Measurements from ENCODE around the gene NSG1.

The NSG1 gene

DNA sequence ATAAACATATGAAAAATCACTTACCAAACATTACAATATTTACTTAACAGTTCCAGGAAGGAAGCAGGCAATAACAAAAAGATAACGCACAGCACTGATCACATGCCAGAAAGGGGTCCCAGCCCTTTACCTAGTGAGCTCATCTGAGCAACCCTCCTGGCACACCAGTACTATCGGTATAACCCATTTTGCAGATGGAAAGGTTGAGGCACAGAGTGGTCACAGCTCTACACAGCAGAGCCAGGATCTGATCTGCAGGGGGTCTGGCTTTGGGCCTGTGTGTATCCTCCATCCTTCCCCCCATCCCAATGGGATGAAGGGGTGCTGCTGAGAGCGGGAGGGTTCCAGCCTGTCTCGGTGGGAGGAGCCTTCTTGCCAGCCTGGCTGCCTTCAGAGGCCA, 5.0 kb downstream of the NSG1 start:
- TF ChIP-seq YY1 (IDR thresholded peaks at IDR 0.05; ENCODE audit: insufficient read depth, insufficient read length): no peak
- Histone ChIP-seq H3K9ac (ENCODE audit: insufficient read length, low read depth) (no peak overlapping the region), H3K36me3 (ENCODE audit: insufficient read depth, insufficient read length, low read length) (peaks cover 20% of the 10 kb centered on the region), H3K9me3 (ENCODE audit: insufficient read depth, low read length) (no peaks in the 10 kb centered on the region), H3K27me3 (ENCODE audit: insufficient read depth, insufficient read length) (peaks cover 48% of the 10 kb centered on the region), H3K4me1 (ENCODE audit: insufficient read depth, insufficient read length) (no peaks in the 10 kb centered on the region), H3K4me3 (ENCODE audit: insufficient read length, low read depth) (no peak overlapping the region)
- no peak for DNase-seq (ENCODE audit: low read depth, low spot score)

- H3K27me3 ChIP-seq (ENCODE audit: insufficient read depth, insufficient read length): peaks cover 40% of the 10 kb centered on the region
- TF ChIP-seq SUZ12 (IDR thresholded peaks at IDR 0.05; ENCODE audit: extremely low read depth, insufficient read depth, insufficient read length): no peak
- TF ChIP-seq YY1 (IDR thresholded peaks at IDR 0.05; ENCODE audit: insufficient read depth, insufficient read length): no peak
- TF ChIP-seq ZNF274 (IDR thresholded peaks at IDR 0.05; ENCODE audit: low read depth, low read length): no peak
- H3K4me3 ChIP-seq (ENCODE audit: insufficient read length, low read depth): no peak overlapping the region
- peaks cover 6% of the 10 kb centered on the region for H3K4me1 ChIP-seq (ENCODE audit: insufficient read depth, insufficient read length)
- peaks cover 20% of the 10 kb centered on the region for H3K36me3 ChIP-seq (ENCODE audit: insufficient read depth, insufficient read length, low read length)
- no peaks in the 10 kb centered on the region for H3K9me3 ChIP-seq (ENCODE audit: insufficient read depth, low read length)
- no peak for DNase-seq (ENCODE audit: low read depth, low spot score)
- H3K9ac ChIP-seq (ENCODE audit: insufficient read length, low read depth): no peak overlapping the region
Measured at GRCh38 chr4:4392501-4393183, 5.7 kb downstream of the NSG1 start.

DNA sequence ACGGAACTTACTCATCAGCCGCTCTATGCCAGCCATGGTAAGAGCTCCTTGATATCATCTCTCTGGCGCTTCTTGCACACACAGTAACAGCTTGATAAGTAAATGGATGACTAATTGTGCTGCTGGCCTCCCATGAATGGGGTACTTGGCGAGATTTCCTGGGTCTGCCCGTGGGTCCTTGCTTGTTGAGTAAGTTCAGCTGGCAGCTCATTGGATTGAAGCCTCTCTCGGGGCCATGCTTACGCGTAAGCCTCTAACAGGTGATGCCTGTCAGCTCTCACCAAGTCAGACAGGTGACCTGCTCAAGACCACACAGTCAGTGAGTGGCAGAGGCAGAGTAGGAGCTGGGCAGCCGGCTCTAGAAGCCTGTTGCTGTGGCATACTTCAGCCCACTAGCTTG, 7.7 kb downstream of the NSG1 start:
- H3K36me3 ChIP-seq (ENCODE audit: insufficient read depth, insufficient read length, low read length): peaks cover 20% of the 10 kb centered on the region
- no peaks in the 10 kb centered on the region for H3K9me3 ChIP-seq (ENCODE audit: insufficient read depth, low read length)
- TF ChIP-seq YY1 (IDR thresholded peaks at IDR 0.05; ENCODE audit: insufficient read depth, insufficient read length) (no peak), ZNF274 (IDR thresholded peaks at IDR 0.05; ENCODE audit: low read depth, low read length) (no peak), SUZ12 (IDR thresholded peaks at IDR 0.05; ENCODE audit: extremely low read depth, insufficient read depth, insufficient read length) (no peak)
- H3K4me1 ChIP-seq (ENCODE audit: insufficient read depth, insufficient read length): peaks cover 6% of the 10 kb centered on the region
- peaks cover 21% of the 10 kb centered on the region for H3K27me3 ChIP-seq (ENCODE audit: insufficient read depth, insufficient read length)
- no peak overlapping the region for H3K4me3 ChIP-seq (ENCODE audit: insufficient read length, low read depth)
- H3K9ac ChIP-seq (ENCODE audit: insufficient read length, low read depth): no peak overlapping the region
- no peak for DNase-seq (ENCODE audit: low read depth, low spot score)

GRCh38 chr4:4395371-4395770, 8.5 kb downstream of the NSG1 start:
- H3K27me3 ChIP-seq (ENCODE audit: insufficient read depth, insufficient read length): peaks cover 14% of the 10 kb centered on the region
- H3K9me3 ChIP-seq (ENCODE audit: insufficient read depth, low read length): no peaks in the 10 kb centered on the region
- DNase-seq (ENCODE audit: low read depth, low spot score): no peak
- TF ChIP-seq YY1 (IDR thresholded peaks at IDR 0.05; ENCODE audit: insufficient read depth, insufficient read length) (no peak), ZNF274 (IDR thresholded peaks at IDR 0.05; ENCODE audit: low read depth, low read length) (no peak), SUZ12 (IDR thresholded peaks at IDR 0.05; ENCODE audit: extremely low read depth, insufficient read depth, insufficient read length) (no peak)
- no peak overlapping the region for H3K4me3 ChIP-seq (ENCODE audit: insufficient read length, low read depth)
- peaks cover 20% of the 10 kb centered on the region for H3K36me3 ChIP-seq (ENCODE audit: insufficient read depth, insufficient read length, low read length)
- no peak overlapping the region for H3K9ac ChIP-seq (ENCODE audit: insufficient read length, low read depth)
- H3K4me1 ChIP-seq (ENCODE audit: insufficient read depth, insufficient read length): peaks cover 6% of the 10 kb centered on the region

DNA sequence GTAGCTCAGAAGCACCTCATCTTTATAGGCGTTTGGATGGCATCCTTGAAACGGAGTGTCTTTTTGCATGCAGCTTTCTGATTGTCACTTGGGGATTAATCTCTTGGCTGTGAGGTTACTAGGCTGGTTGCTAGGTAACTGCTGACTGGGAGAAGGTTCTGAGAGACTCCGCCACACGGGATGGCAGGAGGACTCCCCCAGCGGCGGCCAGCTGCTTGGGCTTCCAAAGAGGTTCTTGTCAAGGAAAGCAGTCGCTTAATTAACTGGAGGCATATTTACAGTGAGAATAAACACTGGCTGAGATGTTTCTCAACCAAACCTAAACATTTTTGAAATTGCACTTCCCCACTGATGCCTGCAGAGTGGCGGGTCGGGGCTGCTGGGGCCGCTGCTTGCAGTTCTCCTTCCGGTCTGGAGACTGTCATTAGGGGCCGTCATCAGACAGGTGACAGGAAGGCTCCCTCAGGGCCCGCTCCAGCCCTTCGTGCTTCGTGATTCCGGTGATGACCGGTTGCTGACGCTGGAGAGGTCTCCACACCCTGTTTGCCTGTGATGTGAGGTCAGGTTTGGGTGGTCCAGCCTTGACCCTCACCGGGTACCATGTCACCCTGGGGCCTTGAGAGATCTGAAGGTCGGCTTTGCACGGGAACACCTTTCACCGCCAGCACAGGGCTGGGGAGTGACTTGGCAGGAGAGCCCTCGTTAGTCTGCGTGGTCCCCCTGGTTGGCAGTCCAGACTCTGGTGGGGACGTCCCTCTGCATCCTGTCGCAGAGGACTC, 9.1 kb downstream of the NSG1 start:
- H3K4me3 ChIP-seq (ENCODE audit: insufficient read length, low read depth): no peak overlapping the region
- DNase-seq (ENCODE audit: low read depth, low spot score): no peak
- H3K4me1 ChIP-seq (ENCODE audit: insufficient read depth, insufficient read length): peaks cover 10% of the 10 kb centered on the region
- no peak overlapping the region for H3K9ac ChIP-seq (ENCODE audit: insufficient read length, low read depth)
- H3K27me3 ChIP-seq (ENCODE audit: insufficient read depth, insufficient read length): peaks cover 10% of the 10 kb centered on the region
- no peaks in the 10 kb centered on the region for H3K9me3 ChIP-seq (ENCODE audit: insufficient read depth, low read length)
- H3K36me3 ChIP-seq (ENCODE audit: insufficient read depth, insufficient read length, low read length): peaks cover 20% of the 10 kb centered on the region
- TF ChIP-seq SUZ12 (IDR thresholded peaks at IDR 0.05; ENCODE audit: extremely low read depth, insufficient read depth, insufficient read length): no peak
- no peak for TF ChIP-seq YY1 (IDR thresholded peaks at IDR 0.05; ENCODE audit: insufficient read depth, insufficient read length)
- no peak for TF ChIP-seq ZNF274 (IDR thresholded peaks at IDR 0.05; ENCODE audit: low read depth, low read length)

- H3K36me3 ChIP-seq (ENCODE audit: insufficient read depth, insufficient read length, low read length): peaks cover 15% of the 10 kb centered on the region
- no peak overlapping the region for H3K4me3 ChIP-seq (ENCODE audit: insufficient read length, low read depth)
- peaks cover 16% of the 10 kb centered on the region for H3K4me1 ChIP-seq (ENCODE audit: insufficient read depth, insufficient read length)
- no peak for TF ChIP-seq SUZ12 (IDR thresholded peaks at IDR 0.05; ENCODE audit: extremely low read depth, insufficient read depth, insufficient read length)
- TF ChIP-seq YY1 (IDR thresholded peaks at IDR 0.05; ENCODE audit: insufficient read depth, insufficient read length): no peak
- TF ChIP-seq ZNF274 (IDR thresholded peaks at IDR 0.05; ENCODE audit: low read depth, low read length): no peak
- H3K9ac ChIP-seq (ENCODE audit: insufficient read length, low read depth): no peak overlapping the region
- peak; percentile 22 for DNase-seq (ENCODE audit: low read depth, low spot score)
- peaks cover 10% of the 10 kb centered on the region for H3K27me3 ChIP-seq (ENCODE audit: insufficient read depth, insufficient read length)
- H3K9me3 ChIP-seq (ENCODE audit: insufficient read depth, low read length): no peaks in the 10 kb centered on the region
Measured at GRCh38 chr4:4396628-4397440, 9.9 kb downstream of the NSG1 start.

DNA sequence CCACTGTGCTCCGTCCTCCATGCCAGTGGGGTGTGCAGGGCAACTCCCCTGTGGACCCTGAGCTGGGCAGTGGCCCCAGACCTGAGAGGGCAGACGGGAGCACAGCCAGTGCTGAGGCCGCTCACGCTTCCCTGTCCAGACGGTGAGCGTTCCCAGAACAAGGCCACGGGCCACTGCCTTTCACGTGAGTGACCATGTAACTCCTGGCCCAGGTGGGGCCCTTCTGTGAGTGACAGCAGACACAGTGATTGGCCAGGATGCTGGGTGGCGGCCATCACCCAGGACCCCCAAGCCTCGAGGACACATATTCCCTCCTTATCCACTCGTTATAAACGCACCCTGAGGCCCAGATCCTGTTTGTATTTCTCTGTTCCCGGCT, 10.5 kb downstream of the NSG1 start:
- no peak for DNase-seq (ENCODE audit: low read depth, low spot score)
- TF ChIP-seq YY1 (IDR thresholded peaks at IDR 0.05; ENCODE audit: insufficient read depth, insufficient read length): no peak
- peaks cover 17% of the 10 kb centered on the region for H3K4me1 ChIP-seq (ENCODE audit: insufficient read depth, insufficient read length)
- peaks cover 10% of the 10 kb centered on the region for H3K27me3 ChIP-seq (ENCODE audit: insufficient read depth, insufficient read length)
- H3K4me3 ChIP-seq (ENCODE audit: insufficient read length, low read depth): no peak overlapping the region
- H3K36me3 ChIP-seq (ENCODE audit: insufficient read depth, insufficient read length, low read length): peaks cover 10% of the 10 kb centered on the region
- no peaks in the 10 kb centered on the region for H3K9me3 ChIP-seq (ENCODE audit: insufficient read depth, low read length)
- H3K9ac ChIP-seq (ENCODE audit: insufficient read length, low read depth): no peak overlapping the region
